Liver (tissue), 9 donors: ENCODE measurements around the gene SLC35A3. TPM values are rescaled to one million over a fixed set of nuclear protein-coding genes. Genes with fewer than 3 reads are reported as not detected.

Source experiments
- DNase-seq: peaks from one replicate; pipeline ENCODE4 v3.0.0-alpha.2; 2017; ENCODE audit warnings: low spot score
- H3K27ac ChIP-seq, 2 donors: one replicate each; pipeline ENCODE4 v1.7.0; 2013; ENCODE audit warnings: inconsistent platforms in 2 of 2, low read length in 2 of 2, control low read depth in 1 of 2, low read depth in 1 of 2, mild to moderate bottlenecking in 1 of 2
- H3K27me3 ChIP-seq, 4 donors: one replicate each; pipeline versions ENCODE4 v1.6.1 to v1.7.0; 2013; ENCODE audit warnings: low read length in 3 of 4, inconsistent platforms in 1 of 4, mild to moderate bottlenecking in 1 of 4, moderate library complexity in 1 of 4; ENCODE audit not compliant: control insufficient read depth in 4 of 4, insufficient read depth in 4 of 4
- H3K36me3 ChIP-seq, 4 donors: one replicate each; pipeline versions ENCODE4 v1.6.1 to v1.7.0; 2013; ENCODE audit warnings: low read length in 3 of 4, mild to moderate bottlenecking in 3 of 4, low read depth in 1 of 4, moderate library complexity in 1 of 4; ENCODE audit not compliant: control insufficient read depth in 4 of 4, insufficient read depth in 3 of 4
- H3K4me1 ChIP-seq, 4 donors: one replicate each; pipeline versions ENCODE4 v1.6.1 to v1.7.0; 2013; ENCODE audit warnings: low read length in 3 of 4, mild to moderate bottlenecking in 3 of 4, moderate library complexity in 1 of 4; ENCODE audit not compliant: control insufficient read depth in 4 of 4, insufficient read depth in 4 of 4
- H3K4me3 ChIP-seq, 3 donors: one replicate each; pipeline versions ENCODE4 v1.6.1 to v1.7.0; 2013; ENCODE audit warnings: low read length in 3 of 3, control low read depth in 1 of 3, low read depth in 1 of 3, mild to moderate bottlenecking in 1 of 3
- H3K9ac ChIP-seq, 2 donors: one replicate each; pipeline ENCODE4 v1.7.0; 2013; ENCODE audit warnings: low read length in 2 of 2, mild to moderate bottlenecking in 2 of 2, moderate library complexity in 2 of 2, control low read depth in 1 of 2, low read depth in 1 of 2
- H3K9me3 ChIP-seq, 4 donors: one replicate each; pipeline versions ENCODE4 v1.6.1 to v1.7.0; 2013; ENCODE audit warnings: low read length in 3 of 4; ENCODE audit not compliant: control insufficient read depth in 4 of 4
- ATF3 ChIP-seq: IDR thresholded peaks from 2 replicates; pipeline ENCODE4 v1.6.1; 2016; ENCODE audit warnings: antibody characterized with exemption
- CTCF ChIP-seq: fragments of 150-350 bp; IDR thresholded peaks from 2 replicates; pipeline ENCODE4 v1.5.1; 2017; ENCODE audit warnings: improper control_type of control experiment, low read depth, low read length; ENCODE audit not compliant: missing input control
- EGR1 ChIP-seq, 2 donors: IDR thresholded peaks; 2 replicates each; pipeline ENCODE4 v1.6.1; 2016 to 2018; ENCODE audit warnings: antibody characterized with exemption in 2 of 2, low read depth in 2 of 2
- FOXA1 ChIP-seq: IDR thresholded peaks from 2 replicates; pipeline ENCODE4 v1.6.1; 2016; ENCODE audit warnings: antibody characterized with exemption
- FOXA2 ChIP-seq: IDR thresholded peaks from 2 replicates; pipeline ENCODE4 v1.6.1; 2016; ENCODE audit warnings: antibody characterized with exemption
- GABPA ChIP-seq, 2 donors: IDR thresholded peaks in 1 of 2; conservative IDR thresholded peaks in 1 of 2; 2 replicates each; pipeline ENCODE4 v1.6.1; 2016; ENCODE audit warnings: antibody characterized with exemption in 2 of 2, mild to moderate bottlenecking in 1 of 2, moderate library complexity in 1 of 2
- HNF4A ChIP-seq, 2 donors: conservative IDR thresholded peaks; 2 replicates each; pipeline ENCODE4 v1.6.1; 2016; ENCODE audit warnings: antibody characterized with exemption in 2 of 2, mild to moderate bottlenecking in 2 of 2
- HNF4G ChIP-seq: IDR thresholded peaks from 2 replicates; pipeline ENCODE4 v1.6.1; 2016; ENCODE audit warnings: antibody characterized with exemption
- JUND ChIP-seq, 2 donors: IDR thresholded peaks; 2 replicates each; pipeline ENCODE4 v1.6.1; 2016; ENCODE audit warnings: antibody characterized with exemption in 2 of 2
- NR2F2 ChIP-seq: IDR thresholded peaks from 2 replicates; pipeline ENCODE4 v1.6.1; 2016; ENCODE audit warnings: antibody characterized with exemption
- RAD21 ChIP-seq, 2 donors: IDR thresholded peaks; 2 replicates each; pipeline ENCODE4 v1.6.1; 2016; ENCODE audit warnings: antibody characterized with exemption in 2 of 2, mild to moderate bottlenecking in 2 of 2
- RXRA ChIP-seq, 2 donors: IDR thresholded peaks; 2 replicates each; pipeline ENCODE4 v1.6.1; 2017 to 2018; ENCODE audit warnings: antibody characterized with exemption in 2 of 2, mild to moderate bottlenecking in 1 of 2
- SP1 ChIP-seq: IDR thresholded peaks from 2 replicates; pipeline ENCODE4 v1.6.1; 2018; ENCODE audit warnings: antibody characterized with exemption, mild to moderate bottlenecking
- TAF1 ChIP-seq: conservative IDR thresholded peaks from 2 replicates; pipeline ENCODE4 v1.6.1; 2016; ENCODE audit warnings: antibody characterized with exemption, mild to moderate bottlenecking
- YY1 ChIP-seq: IDR thresholded peaks from 2 replicates; pipeline ENCODE4 v1.6.1; 2016; ENCODE audit warnings: antibody characterized with exemption, mild to moderate bottlenecking
- ZBTB33 ChIP-seq: IDR thresholded peaks from 2 replicates; pipeline ENCODE4 v1.6.1; 2016; ENCODE audit warnings: antibody characterized with exemption
- WGBS: extraction: QIAGEN DNeasy Blood & Tissue Kit; methylation state at CpG from one replicate; pipeline ENCODE4 v1.1.7; 2013; 5-methylcytosine and 5-hydroxymethylcytosine counted together
- polyA plus RNA-seq, 2 donors: library from polyadenylated mRNA; stranded (reverse) in 1 of 2; unstranded in 1 of 2; fragments of 200-250 nt in 1 of 2; fragments of >200 nt in 1 of 2; fragmentation: Nextera tagmentation in 1 of 2; extraction: Ambion mirVana in 1 of 2; gene quantifications; one replicate each; pipeline versions ENCODE4 v1.2.1 to v1.2.3, GENCODE V29; 2013 to 2015
- total RNA-seq, 2 donors: library from RNA; depleted of rRNA; stranded (reverse); fragments of >200 nt; gene quantifications; one replicate each; pipeline ENCODE4 v1.2.3, GENCODE V29; 2014
- TF ChIP-seq, protein P1 (sequence below): IDR thresholded peaks from 2 replicates; pipeline ENCODE4 v1.6.1; 2016; ENCODE audit warnings: antibody characterized with exemption, mild to moderate bottlenecking
- TF ChIP-seq, protein P2 (sequence below): IDR thresholded peaks from 2 replicates; pipeline ENCODE4 v1.6.1; 2016; ENCODE audit warnings: antibody characterized with exemption
- donor health status: healthy.
- donor health status: healthy.
- donor health status: healthy.
- donor health status: healthy.
- donor health status: healthy.

SLC35A3 gene
- total and polyA plus RNA-seq, 4 donors: 12.1 to 35.1 (median 14.4) TPM

DNA sequence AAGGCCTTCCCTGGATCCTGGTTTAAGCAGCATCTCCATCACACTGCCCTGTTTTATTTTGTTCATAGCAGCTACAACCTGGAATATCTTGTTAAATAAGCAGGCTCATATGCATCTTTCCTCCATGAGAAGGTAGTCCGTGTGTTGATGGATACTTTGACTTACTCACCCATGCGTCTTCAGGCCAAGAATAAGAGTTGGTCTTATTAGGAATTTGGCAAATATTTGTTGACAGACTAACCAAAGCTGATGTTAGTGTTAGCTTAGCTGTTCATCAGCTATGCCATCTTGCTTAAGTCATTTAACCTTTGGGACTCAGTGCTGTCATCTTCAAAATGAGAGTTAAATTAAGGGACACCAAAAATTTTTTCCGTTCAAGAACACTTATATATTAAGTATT is 103.7 kb downstream of the SLC35A3 start:
- no peaks in the 10 kb centered on the region for H3K27me3 ChIP-seq
- peaks cover 2 to 51% (median 26%) of the 10 kb centered on the region in 4 donors for H3K36me3 ChIP-seq
- H3K27ac ChIP-seq: no peak overlapping the region
- 96% methylated on average over 3 of the region's 3 CpGs for WGBS
- no peaks in the 10 kb centered on the region for H3K9me3 ChIP-seq
- no peaks in the 10 kb centered on the region for H3K4me1 ChIP-seq
- DNase-seq: no peak
- no peak for TF ChIP-seq GABPA (IDR thresholded peaks at IDR 0.05 in 1 of 2, conservative IDR thresholded peaks at IDR 0.05 in 1 of 2)
- TF ChIP-seq FOXA1: no peak
- TF ChIP-seq JUND (IDR thresholded peaks at IDR 0.05): no peak
- no peak for TF ChIP-seq ZBTB33
- TF ChIP-seq, protein P1, sequence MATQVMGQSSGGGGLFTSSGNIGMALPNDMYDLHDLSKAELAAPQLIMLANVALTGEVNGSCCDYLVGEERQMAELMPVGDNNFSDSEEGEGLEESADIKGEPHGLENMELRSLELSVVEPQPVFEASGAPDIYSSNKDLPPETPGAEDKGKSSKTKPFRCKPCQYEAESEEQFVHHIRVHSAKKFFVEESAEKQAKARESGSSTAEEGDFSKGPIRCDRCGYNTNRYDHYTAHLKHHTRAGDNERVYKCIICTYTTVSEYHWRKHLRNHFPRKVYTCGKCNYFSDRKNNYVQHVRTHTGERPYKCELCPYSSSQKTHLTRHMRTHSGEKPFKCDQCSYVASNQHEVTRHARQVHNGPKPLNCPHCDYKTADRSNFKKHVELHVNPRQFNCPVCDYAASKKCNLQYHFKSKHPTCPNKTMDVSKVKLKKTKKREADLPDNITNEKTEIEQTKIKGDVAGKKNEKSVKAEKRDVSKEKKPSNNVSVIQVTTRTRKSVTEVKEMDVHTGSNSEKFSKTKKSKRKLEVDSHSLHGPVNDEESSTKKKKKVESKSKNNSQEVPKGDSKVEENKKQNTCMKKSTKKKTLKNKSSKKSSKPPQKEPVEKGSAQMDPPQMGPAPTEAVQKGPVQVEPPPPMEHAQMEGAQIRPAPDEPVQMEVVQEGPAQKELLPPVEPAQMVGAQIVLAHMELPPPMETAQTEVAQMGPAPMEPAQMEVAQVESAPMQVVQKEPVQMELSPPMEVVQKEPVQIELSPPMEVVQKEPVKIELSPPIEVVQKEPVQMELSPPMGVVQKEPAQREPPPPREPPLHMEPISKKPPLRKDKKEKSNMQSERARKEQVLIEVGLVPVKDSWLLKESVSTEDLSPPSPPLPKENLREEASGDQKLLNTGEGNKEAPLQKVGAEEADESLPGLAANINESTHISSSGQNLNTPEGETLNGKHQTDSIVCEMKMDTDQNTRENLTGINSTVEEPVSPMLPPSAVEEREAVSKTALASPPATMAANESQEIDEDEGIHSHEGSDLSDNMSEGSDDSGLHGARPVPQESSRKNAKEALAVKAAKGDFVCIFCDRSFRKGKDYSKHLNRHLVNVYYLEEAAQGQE: no peak
- TF ChIP-seq EGR1 (IDR thresholded peaks at IDR 0.05; ENCODE audit: low read depth in 2 of 2): no peak
- no peak for TF ChIP-seq FOXA2
- no peak for TF ChIP-seq ATF3
- TF ChIP-seq RAD21 (IDR thresholded peaks at IDR 0.05): no peak
- no peak for TF ChIP-seq NR2F2
- TF ChIP-seq HNF4G: no peak
- no peak for TF ChIP-seq SP1
- no peak for TF ChIP-seq RXRA (IDR thresholded peaks at IDR 0.05)
- no peak for TF ChIP-seq TAF1
- no peak overlapping the region for H3K4me3 ChIP-seq
- H3K9ac ChIP-seq: no peak overlapping the region

DNA sequence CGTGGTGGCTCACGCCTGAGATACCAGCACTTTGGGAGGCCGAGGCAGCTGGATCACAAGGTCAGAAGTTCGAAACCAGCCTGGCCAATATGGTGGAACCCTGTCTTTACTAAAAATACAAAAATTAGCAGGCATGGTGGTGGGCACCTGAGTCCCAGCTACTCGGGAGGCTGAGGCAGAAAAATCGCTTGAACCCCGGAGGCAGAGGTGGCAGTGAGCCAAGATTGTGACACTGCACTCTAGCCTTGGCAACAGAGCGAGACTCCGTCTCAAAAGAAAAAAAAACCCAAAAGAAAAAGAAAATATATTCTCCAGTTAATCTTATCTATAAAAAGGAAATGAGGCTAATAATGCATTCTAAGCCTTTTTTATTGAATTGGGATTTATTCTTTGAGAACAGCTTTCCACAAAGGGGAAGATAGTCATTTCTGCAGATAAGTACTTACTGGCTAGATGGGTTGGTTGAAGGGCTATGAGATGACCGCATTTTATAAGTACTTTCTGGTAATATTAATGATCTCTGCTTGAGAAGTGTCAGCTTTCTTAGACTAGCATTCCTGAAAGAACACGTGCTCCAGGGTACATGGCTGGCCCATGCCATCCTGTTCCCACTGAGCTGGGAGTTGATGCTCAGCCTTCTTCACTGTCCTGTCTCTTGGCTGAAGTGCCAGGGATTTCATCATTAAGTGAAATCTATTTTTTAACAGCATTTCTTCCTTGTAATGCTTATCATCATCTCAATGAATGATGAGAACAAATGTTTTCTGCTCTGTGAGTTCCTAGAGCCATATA is 105.0 kb downstream of the SLC35A3 start:
- Histone ChIP-seq H3K4me3 (no peak overlapping the region), H3K9ac (no peak overlapping the region), H3K36me3 (peaks cover 2 to 43% (median 28%) of the 10 kb centered on the region in 4 donors), H3K27ac (no peak overlapping the region), H3K27me3 (no peaks in the 10 kb centered on the region), H3K9me3 (no peaks in the 10 kb centered on the region), H3K4me1 (no peaks in the 10 kb centered on the region)
- no peak for DNase-seq
- WGBS: 85% methylated on average over 11 of the region's 11 CpGs
- TF ChIP-seq, protein P2, sequence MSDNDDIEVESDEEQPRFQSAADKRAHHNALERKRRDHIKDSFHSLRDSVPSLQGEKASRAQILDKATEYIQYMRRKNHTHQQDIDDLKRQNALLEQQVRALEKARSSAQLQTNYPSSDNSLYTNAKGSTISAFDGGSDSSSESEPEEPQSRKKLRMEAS: no peak
- TF ChIP-seq JUND (IDR thresholded peaks at IDR 0.05) (no peak), YY1 (no peak), TAF1 (no peak), SP1 (no peak), GABPA (IDR thresholded peaks at IDR 0.05 in 1 of 2, conservative IDR thresholded peaks at IDR 0.05 in 1 of 2) (no peak), NR2F2 (no peak), HNF4A (conservative IDR thresholded peaks at IDR 0.05) (no peak), RAD21 (IDR thresholded peaks at IDR 0.05) (no peak), RXRA (IDR thresholded peaks at IDR 0.05) (no peak), EGR1 (IDR thresholded peaks at IDR 0.05; ENCODE audit: low read depth in 2 of 2) (no peak), CTCF (no peak), FOXA2 (no peak), FOXA1 (no peak), HNF4G (no peak), ATF3 (no peak), ZBTB33 (no peak)
